Osteoblast (primary cell): Measurements from ENCODE around the gene SART3. TPM values are rescaled to one million over a fixed set of nuclear protein-coding genes. Genes with fewer than 3 reads are reported as not detected.
A peak's percentile ranks its signal among the peaks of the same experiment; 100 is the strongest.

Experiments
- DNase-seq: peaks from one replicate; pipeline ENCODE4 v3.0.0; 2011; ENCODE audit warnings: low spot score, mixed read lengths; ENCODE audit not compliant: insufficient read length; ENCODE audit errors: missing footprints
- H2AFZ ChIP-seq: 2 replicates; pipeline ENCODE4 v1.6.0; 2011; ENCODE audit warnings: mild to moderate bottlenecking, low read length
- H3K27ac ChIP-seq: 2 replicates; pipeline ENCODE4 v1.5.1; 2011; ENCODE audit warnings: mild to moderate bottlenecking, low read depth, low read length, moderate library complexity
- H3K27me3 ChIP-seq: 2 replicates; pipeline ENCODE4 v1.6.0; 2012; ENCODE audit warnings: mild to moderate bottlenecking, control low read depth, inconsistent platforms, low read length, moderate library complexity; ENCODE audit not compliant: insufficient read depth
- H3K36me3 ChIP-seq: 2 replicates; pipeline ENCODE4 v1.5.1; 2011; ENCODE audit warnings: mild to moderate bottlenecking, low read length, control low read depth, moderate library complexity; ENCODE audit not compliant: insufficient read depth
- H3K4me1 ChIP-seq: 2 replicates; pipeline ENCODE4 v1.5.1; 2011; ENCODE audit warnings: mild to moderate bottlenecking, low read length, control low read depth, moderate library complexity; ENCODE audit not compliant: insufficient read depth
- H3K4me2 ChIP-seq: 2 replicates; pipeline ENCODE4 v1.6.0; 2011; ENCODE audit warnings: mild to moderate bottlenecking, low read length; ENCODE audit not compliant: insufficient read depth
- H3K4me3 ChIP-seq: fragments of 200-600 bp; sonication (generic); 3 replicates; pipeline ENCODE4 v1.5.1; 2012; ENCODE audit warnings: mild to moderate bottlenecking, low read length, inconsistent platforms; ENCODE audit not compliant: insufficient read depth
- H3K79me2 ChIP-seq: 2 replicates; pipeline ENCODE4 v1.6.0; 2012; ENCODE audit warnings: mild to moderate bottlenecking, low read length, control low read depth, inconsistent platforms; ENCODE audit not compliant: insufficient read depth
- H3K9me3 ChIP-seq: 2 replicates; pipeline ENCODE4 v1.5.1; 2011; ENCODE audit warnings: low read depth, low read length, control low read depth
- H4K20me1 ChIP-seq: 2 replicates; pipeline ENCODE4 v1.6.0; 2012; ENCODE audit warnings: mild to moderate bottlenecking, low read length, control low read depth; ENCODE audit not compliant: insufficient read depth
- CTCF ChIP-seq: IDR thresholded peaks from 2 replicates; pipeline ENCODE4 v1.5.1; 2011; ENCODE audit warnings: mild to moderate bottlenecking, low read depth, low read length, moderate library complexity; ENCODE audit errors: extremely low read depth
- total RNA-seq: library from RNA; depleted of rRNA; stranded (reverse); fragments of >200 nt; gene quantifications from 2 replicates; pipeline ENCODE4 v1.2.3, GENCODE V29; 2012

SART3 gene
- total RNA-seq, 1 donor: 57.9 TPM

GRCh38 chr12:108582509-108582908, 21.5 kb upstream of the SART3 start:
- no peak overlapping the region for H3K27ac ChIP-seq
- H3K4me3 ChIP-seq: no peak overlapping the region
- H3K36me3 ChIP-seq: no peaks in the 10 kb centered on the region
- H3K27me3 ChIP-seq: no peaks in the 10 kb centered on the region
- H2AFZ ChIP-seq: no peak overlapping the region
- no peak overlapping the region for H3K4me2 ChIP-seq
- H3K9me3 ChIP-seq: no peaks in the 10 kb centered on the region
- H3K4me1 ChIP-seq: no peaks in the 10 kb centered on the region
- TF ChIP-seq CTCF: no peak
- H4K20me1 ChIP-seq: no peaks in the 10 kb centered on the region
- peak; percentile 58 for DNase-seq
- H3K79me2 ChIP-seq: no peaks in the 10 kb centered on the region

- Histone ChIP-seq H3K79me2 (no peaks in the 10 kb centered on the region), H3K27ac (no peak overlapping the region), H3K4me2 (no peak overlapping the region), H3K36me3 (no peaks in the 10 kb centered on the region), H3K4me3 (no peak overlapping the region), H3K9me3 (no peaks in the 10 kb centered on the region), H3K4me1 (peaks cover 2% of the 10 kb centered on the region), H3K27me3 (no peaks in the 10 kb centered on the region), H4K20me1 (no peaks in the 10 kb centered on the region), H2AFZ (no peak overlapping the region)
- no peak for DNase-seq
- no peak for TF ChIP-seq CTCF
These were observed 20.6 kb upstream of the SART3 start for GRCh38 chr12:108581311-108582227.

- no peak for DNase-seq
- no peaks in the 10 kb centered on the region for H3K79me2 ChIP-seq
- H3K4me3 ChIP-seq: no peak overlapping the region
- H3K36me3 ChIP-seq: no peaks in the 10 kb centered on the region
- H3K27me3 ChIP-seq: no peaks in the 10 kb centered on the region
- H3K27ac ChIP-seq: no peak overlapping the region
- peaks cover 9% of the 10 kb centered on the region for H3K4me1 ChIP-seq
- H3K4me2 ChIP-seq: no peak overlapping the region
- no peak for TF ChIP-seq CTCF
- H3K9me3 ChIP-seq: no peaks in the 10 kb centered on the region
- no peak overlapping the region for H2AFZ ChIP-seq
- H4K20me1 ChIP-seq: no peaks in the 10 kb centered on the region
These were observed 19.6 kb upstream of the SART3 start for GRCh38 chr12:108580531-108580930.

GRCh38 chr12:108578813-108579212, 17.8 kb upstream of the SART3 start:
- H3K4me2 ChIP-seq: no peak overlapping the region
- H2AFZ ChIP-seq: no peak overlapping the region
- no peaks in the 10 kb centered on the region for H4K20me1 ChIP-seq
- H3K4me1 ChIP-seq: peaks cover 11% of the 10 kb centered on the region
- no peaks in the 10 kb centered on the region for H3K36me3 ChIP-seq
- H3K4me3 ChIP-seq: no peak overlapping the region
- no peaks in the 10 kb centered on the region for H3K9me3 ChIP-seq
- H3K27ac ChIP-seq: no peak overlapping the region
- DNase-seq: no peak
- TF ChIP-seq CTCF: no peak
- no peaks in the 10 kb centered on the region for H3K79me2 ChIP-seq
- no peaks in the 10 kb centered on the region for H3K27me3 ChIP-seq
